Subcutaneous adipose tissue (tissue), 4 donors: ENCODE data around the gene NR3C1. TPM values are rescaled to one million over a fixed set of nuclear protein-coding genes. Genes with fewer than 3 reads are reported as not detected.

ENCODE experiments used
- total RNA-seq, 4 donors: library from RNA; depleted of rRNA; stranded (reverse); fragments of >200 nt; gene quantifications; one replicate each; pipeline ENCODE4 v1.1.0, GENCODE V29; 2016
- TF ChIP-seq, protein P1 (sequence below): fragments of 450-650 bp; IDR thresholded peaks from one replicate; pipeline ENCODE4 v1.5.1; 2016; ENCODE audit warnings: low read depth, mild to moderate bottlenecking, control low read depth, antibody characterized with exemption, moderate library complexity

Gene NR3C1
- total RNA-seq, 4 donors from 2014 or later = 86.2 to 174 (median 95.1) TPM

DNA sequence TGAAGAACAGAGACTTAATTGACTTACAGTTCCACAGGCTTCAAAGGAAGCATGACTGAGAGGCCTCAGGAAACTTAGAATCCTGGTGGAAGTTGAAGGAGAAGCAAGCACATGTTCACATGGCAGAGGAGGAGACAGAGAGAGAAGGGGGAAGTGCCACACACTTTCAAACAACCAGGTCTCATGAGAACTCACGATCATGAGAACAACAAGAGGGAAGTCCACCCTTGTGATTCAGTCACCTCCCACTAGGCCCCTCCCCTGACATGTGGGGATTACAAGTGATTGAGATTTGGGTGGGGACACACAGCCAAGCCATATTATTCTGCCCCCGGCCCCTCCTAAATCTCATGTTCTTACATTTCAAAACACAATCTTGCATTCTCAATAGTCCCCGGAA, 19.5 kb downstream of the NR3C1 start:
- TF ChIP-seq, protein P1, sequence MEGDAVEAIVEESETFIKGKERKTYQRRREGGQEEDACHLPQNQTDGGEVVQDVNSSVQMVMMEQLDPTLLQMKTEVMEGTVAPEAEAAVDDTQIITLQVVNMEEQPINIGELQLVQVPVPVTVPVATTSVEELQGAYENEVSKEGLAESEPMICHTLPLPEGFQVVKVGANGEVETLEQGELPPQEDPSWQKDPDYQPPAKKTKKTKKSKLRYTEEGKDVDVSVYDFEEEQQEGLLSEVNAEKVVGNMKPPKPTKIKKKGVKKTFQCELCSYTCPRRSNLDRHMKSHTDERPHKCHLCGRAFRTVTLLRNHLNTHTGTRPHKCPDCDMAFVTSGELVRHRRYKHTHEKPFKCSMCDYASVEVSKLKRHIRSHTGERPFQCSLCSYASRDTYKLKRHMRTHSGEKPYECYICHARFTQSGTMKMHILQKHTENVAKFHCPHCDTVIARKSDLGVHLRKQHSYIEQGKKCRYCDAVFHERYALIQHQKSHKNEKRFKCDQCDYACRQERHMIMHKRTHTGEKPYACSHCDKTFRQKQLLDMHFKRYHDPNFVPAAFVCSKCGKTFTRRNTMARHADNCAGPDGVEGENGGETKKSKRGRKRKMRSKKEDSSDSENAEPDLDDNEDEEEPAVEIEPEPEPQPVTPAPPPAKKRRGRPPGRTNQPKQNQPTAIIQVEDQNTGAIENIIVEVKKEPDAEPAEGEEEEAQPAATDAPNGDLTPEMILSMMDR = no peak

DNA sequence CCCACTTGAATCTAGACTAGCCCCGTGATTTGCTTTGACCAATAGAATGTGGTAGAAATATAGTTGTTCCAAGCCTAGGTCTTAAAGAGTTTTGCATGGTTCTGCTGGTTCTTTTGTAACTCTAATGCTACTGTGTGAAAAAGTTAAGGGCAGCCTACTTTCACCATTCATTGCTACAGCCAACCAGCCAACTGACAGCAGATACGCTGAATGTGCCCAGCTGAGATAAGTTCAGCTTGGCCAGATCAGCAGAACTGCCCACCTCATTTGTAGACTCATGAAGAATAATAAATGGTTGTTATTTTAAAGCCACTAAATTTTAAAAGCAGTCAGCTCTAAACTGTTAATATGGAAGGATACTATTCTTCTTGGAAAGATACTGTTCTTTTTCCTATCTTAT, 23.9 kb downstream of the NR3C1 start:
- TF ChIP-seq, protein P1 = no peak

DNA sequence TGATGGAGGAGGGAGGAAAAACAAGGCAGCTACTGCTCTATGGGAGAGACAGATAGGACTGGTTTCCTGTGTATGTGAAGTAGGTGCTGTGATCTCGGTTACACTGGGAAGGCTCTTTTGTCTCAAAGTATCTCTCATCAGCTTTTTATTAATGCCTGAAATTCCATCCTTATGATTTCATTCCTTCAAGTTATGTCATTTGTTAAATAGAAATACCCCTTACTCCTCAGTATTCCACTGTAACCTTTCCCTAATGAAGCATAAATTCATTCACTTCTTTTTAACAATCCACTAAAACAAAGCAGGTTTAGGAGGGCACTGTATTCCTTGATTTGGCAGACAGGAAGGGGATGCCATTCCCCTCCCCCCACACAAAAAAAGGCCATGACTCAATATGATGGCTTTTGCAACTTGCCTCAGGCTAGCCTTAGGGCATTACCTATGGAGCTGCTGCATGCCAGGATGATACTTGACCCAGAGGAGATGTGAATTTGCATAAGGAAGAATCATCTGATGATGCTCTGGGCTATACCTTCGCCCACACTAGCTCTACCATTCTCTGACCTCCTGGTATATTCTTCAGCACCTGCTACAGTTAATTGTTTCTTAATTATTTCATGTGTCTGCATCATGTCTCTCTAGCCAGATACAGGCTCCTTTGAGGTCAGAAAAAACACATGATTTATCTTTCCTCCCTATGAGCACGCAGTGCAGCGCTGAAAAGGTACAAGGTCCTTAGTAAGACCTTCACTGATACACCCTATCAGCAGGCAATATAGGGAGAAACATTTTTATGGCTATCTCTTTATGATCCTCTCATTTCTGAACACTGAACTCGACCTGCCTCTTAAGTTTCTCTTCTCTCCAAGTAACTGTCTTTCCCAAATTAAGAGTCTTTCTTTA, 26.3 kb downstream of the NR3C1 start:
- TF ChIP-seq, protein P1 = no peak

DNA sequence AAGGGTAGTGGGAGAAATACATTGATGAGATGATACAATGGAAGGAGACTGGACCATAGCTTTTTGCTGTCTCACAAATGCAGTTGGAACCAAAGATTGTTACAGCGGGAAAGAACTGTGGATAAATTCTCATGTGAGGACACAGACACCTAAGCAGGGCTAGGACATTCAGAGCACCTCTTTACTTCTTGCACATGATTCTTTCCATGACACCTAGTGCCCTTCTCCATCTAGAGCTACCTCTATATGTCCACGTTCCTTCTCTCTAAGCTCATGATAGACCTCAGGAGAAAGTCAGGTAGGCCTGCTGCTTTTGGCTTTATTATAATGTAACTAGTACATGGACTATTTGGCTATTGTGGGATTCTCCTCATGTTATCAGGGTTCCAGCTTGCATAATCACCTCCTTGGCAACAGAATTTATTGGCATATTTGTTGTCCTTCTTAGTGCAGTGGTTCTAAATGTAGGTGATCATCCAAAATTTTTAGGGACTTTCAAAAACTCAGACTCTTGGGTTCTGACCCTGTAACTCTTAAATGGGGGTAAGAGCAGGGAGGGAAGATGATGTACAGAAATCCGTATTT, 27.2 kb downstream of the NR3C1 start:
- TF ChIP-seq, protein P1 = no peak

DNA sequence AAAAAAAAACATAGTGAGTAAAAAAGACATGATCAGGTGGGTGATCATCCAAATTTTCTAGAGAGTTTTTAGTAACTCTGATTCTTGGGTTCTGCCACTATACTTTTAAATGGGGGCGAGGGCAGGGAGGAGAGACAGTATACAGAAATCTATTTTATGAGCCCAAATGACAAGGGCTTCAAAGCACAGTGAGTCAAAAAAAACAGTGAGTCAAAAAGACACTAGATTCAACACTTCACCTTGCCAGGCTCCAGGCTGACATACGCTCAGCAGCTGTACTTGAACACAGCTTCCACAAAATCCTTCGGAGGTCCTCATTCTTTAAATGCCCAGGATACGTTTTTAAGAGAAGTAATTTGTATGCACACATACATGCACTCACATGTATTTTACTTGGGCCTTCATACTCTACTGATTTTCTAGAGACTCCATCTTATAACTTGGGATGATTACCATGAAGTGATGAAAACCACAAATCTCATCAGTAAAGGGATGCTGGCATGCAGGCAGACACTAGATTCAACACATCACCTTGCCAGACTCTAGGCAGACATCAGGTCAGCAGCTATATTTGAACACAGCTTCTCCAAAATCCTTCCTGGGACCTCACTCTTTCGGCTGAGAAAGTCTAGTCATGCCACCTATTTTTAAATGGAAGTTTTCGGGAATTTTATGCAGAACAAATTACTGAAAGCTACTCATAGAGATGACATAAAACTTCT, 28.8 kb downstream of the NR3C1 start:
- TF ChIP-seq, protein P1 = no peak

DNA sequence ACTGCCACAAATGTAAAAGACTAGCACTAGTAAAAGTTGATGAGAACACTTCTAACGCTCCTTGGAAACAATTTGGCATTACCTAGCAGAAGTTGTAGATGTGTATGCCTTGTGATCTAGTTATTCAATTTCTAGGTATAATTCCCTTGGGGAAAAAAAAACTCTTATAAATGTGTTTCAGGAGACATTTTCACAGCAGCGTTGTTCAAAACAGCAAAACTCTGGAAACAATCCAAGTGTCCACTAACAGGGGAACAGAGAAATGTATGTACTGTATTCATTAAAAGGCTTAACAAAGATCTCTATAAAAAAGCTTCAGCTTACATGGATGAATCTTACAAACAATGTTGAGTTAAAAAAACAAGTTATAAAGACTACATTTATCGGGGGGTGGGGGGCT, 30.4 kb downstream of the NR3C1 start:
- TF ChIP-seq, protein P1 = no peak
